ENCODE data around the gene C1QTNF6.

DNA sequence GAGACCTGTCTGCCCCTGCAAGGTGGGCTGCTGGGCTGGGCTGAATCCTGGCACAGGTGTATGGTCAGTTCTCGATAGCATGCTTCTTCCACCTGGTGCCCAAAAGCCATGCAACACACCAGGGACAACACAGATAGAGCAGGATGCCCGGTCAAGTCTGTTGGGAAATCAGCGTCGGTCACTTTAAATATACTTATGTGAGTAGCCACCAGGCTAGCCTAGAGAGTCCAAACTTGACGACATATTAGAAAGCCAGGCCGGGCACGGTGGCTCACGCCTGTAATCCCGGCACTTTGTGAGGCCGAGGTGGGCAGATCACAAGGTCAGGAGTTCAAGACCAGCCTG is 8.9 kb downstream of the C1QTNF6 start:
- TF ChIP-seq, protein P1, sequence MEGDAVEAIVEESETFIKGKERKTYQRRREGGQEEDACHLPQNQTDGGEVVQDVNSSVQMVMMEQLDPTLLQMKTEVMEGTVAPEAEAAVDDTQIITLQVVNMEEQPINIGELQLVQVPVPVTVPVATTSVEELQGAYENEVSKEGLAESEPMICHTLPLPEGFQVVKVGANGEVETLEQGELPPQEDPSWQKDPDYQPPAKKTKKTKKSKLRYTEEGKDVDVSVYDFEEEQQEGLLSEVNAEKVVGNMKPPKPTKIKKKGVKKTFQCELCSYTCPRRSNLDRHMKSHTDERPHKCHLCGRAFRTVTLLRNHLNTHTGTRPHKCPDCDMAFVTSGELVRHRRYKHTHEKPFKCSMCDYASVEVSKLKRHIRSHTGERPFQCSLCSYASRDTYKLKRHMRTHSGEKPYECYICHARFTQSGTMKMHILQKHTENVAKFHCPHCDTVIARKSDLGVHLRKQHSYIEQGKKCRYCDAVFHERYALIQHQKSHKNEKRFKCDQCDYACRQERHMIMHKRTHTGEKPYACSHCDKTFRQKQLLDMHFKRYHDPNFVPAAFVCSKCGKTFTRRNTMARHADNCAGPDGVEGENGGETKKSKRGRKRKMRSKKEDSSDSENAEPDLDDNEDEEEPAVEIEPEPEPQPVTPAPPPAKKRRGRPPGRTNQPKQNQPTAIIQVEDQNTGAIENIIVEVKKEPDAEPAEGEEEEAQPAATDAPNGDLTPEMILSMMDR (IDR thresholded peaks at IDR 0.05), result no peak
- TF ChIP-seq POLR2AphosphoS5 (IDR thresholded peaks at IDR 0.05; ENCODE audit: low read depth, low read length) (no peak), TCF7L2 (IDR thresholded peaks at IDR 0.05; ENCODE audit: low read depth, low read length) (no peak), SIN3A (IDR thresholded peaks at IDR 0.05; ENCODE audit: borderline replicate concordance, insufficient read depth, low read depth, low read length) (no peak)
- TF ChIP-seq, protein P2, sequence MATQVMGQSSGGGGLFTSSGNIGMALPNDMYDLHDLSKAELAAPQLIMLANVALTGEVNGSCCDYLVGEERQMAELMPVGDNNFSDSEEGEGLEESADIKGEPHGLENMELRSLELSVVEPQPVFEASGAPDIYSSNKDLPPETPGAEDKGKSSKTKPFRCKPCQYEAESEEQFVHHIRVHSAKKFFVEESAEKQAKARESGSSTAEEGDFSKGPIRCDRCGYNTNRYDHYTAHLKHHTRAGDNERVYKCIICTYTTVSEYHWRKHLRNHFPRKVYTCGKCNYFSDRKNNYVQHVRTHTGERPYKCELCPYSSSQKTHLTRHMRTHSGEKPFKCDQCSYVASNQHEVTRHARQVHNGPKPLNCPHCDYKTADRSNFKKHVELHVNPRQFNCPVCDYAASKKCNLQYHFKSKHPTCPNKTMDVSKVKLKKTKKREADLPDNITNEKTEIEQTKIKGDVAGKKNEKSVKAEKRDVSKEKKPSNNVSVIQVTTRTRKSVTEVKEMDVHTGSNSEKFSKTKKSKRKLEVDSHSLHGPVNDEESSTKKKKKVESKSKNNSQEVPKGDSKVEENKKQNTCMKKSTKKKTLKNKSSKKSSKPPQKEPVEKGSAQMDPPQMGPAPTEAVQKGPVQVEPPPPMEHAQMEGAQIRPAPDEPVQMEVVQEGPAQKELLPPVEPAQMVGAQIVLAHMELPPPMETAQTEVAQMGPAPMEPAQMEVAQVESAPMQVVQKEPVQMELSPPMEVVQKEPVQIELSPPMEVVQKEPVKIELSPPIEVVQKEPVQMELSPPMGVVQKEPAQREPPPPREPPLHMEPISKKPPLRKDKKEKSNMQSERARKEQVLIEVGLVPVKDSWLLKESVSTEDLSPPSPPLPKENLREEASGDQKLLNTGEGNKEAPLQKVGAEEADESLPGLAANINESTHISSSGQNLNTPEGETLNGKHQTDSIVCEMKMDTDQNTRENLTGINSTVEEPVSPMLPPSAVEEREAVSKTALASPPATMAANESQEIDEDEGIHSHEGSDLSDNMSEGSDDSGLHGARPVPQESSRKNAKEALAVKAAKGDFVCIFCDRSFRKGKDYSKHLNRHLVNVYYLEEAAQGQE (IDR thresholded peaks at IDR 0.05; ENCODE audit: insufficient read depth in 1 of 2, low read depth in 2 of 2, low read length in 1 of 2), result no peak

Measured in Panc1 (cell line).